Measurements from ENCODE around the gene SRM. TPM values are rescaled to one million over a fixed set of nuclear protein-coding genes. Genes with fewer than 3 reads are reported as not detected.
"Not testable (repeated sequence)": the region's sequence is repeated elsewhere in the genome, so short reads cannot be mapped to it uniquely, and the experiment has no call there.

Gene SRM
- total RNA-seq, 1 donor from 2014 or later: 15.7 TPM

DNA sequence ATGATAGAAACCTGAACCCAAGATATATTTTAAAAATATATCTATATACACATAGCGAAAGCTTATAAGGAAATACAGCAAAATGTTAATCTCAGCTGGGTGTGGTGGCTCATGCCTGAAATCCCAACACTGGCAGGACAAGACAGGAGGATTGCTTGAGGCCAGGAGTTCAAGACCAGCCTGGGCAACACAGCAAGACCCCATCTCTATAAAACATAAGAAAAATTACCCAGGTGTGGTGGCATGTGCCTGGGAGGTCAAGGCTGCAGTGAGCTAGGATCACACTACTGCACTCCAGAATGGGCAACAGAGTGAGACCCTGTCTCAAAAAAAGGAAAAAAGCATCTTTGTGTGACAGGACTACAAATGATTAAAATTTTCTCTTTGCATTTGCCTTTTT is 6.0 kb upstream of the SRM start:
- TF ChIP-seq CTCF (IDR thresholded peaks at IDR 0.05): no peak
- no peak for TF ChIP-seq EZH2 (IDR thresholded peaks at IDR 0.05)
- TF ChIP-seq EZH2phosphoT487 (IDR thresholded peaks at IDR 0.05): no peak
- peaks cover 9% of the 10 kb centered on the region for H3K36me3 ChIP-seq
- peaks cover 2% of the 10 kb centered on the region for H3K27me3 Mint-ChIP-seq (ENCODE audit: insufficient read depth, low read depth)
- H3K9ac ChIP-seq: no peak overlapping the region
- peaks cover 4% of the 10 kb centered on the region for H3K4me1 ChIP-seq
- H3K4me2 ChIP-seq: no peak overlapping the region
- H3K9me3 Mint-ChIP-seq: no peaks in the 10 kb centered on the region
- H3K36me3 Mint-ChIP-seq: peaks cover 37% of the 10 kb centered on the region
- no peaks in the 10 kb centered on the region for H3K9me3 ChIP-seq (ENCODE audit: low read depth)
- H3K79me2 ChIP-seq (ENCODE audit: low read depth): peaks cover 10% of the 10 kb centered on the region
- peaks cover 9% of the 10 kb centered on the region for H3K4me1 Mint-ChIP-seq
- no peak overlapping the region for H2AFZ ChIP-seq (replicated peaks)
- H3K4me3 Mint-ChIP-seq: no peak overlapping the region
- H4K20me1 ChIP-seq (ENCODE audit: low read depth): no peaks in the 10 kb centered on the region
- H3K27ac ChIP-seq: no peak overlapping the region
- no peak overlapping the region for H3K27ac Mint-ChIP-seq
- no peak overlapping the region for H3K4me3 ChIP-seq
- no peaks in the 10 kb centered on the region for H3K27me3 ChIP-seq
- no peak for DNase-seq (ENCODE audit: low spot score)
- H3F3A ChIP-seq (ENCODE audit: low read depth): peaks cover 29% of the 10 kb centered on the region

- Histone ChIP-seq H3K4me3 (no peak overlapping the region), H3K27ac (no peak overlapping the region), H3K4me2 (no peak overlapping the region), H3K27me3 (no peaks in the 10 kb centered on the region), H3K79me2 (ENCODE audit: low read depth) (peaks cover 17% of the 10 kb centered on the region), H2AFZ (replicated peaks) (no peak overlapping the region), H3F3A (ENCODE audit: low read depth) (peaks cover 36% of the 10 kb centered on the region), H3K9ac (no peak overlapping the region), H4K20me1 (ENCODE audit: low read depth) (no peaks in the 10 kb centered on the region), H3K4me1 (peaks cover 7% of the 10 kb centered on the region), H3K36me3 (peaks cover 9% of the 10 kb centered on the region), H3K9me3 (ENCODE audit: low read depth) (no peaks in the 10 kb centered on the region)
- peaks cover 35% of the 10 kb centered on the region for H3K36me3 Mint-ChIP-seq
- DNase-seq (ENCODE audit: low spot score): no peak
- no peaks in the 10 kb centered on the region for H3K9me3 Mint-ChIP-seq
- no peak overlapping the region for H3K27ac Mint-ChIP-seq
- no peak for TF ChIP-seq CTCF (IDR thresholded peaks at IDR 0.05)
- TF ChIP-seq EZH2phosphoT487 (IDR thresholded peaks at IDR 0.05): no peak
- TF ChIP-seq EZH2 (IDR thresholded peaks at IDR 0.05): no peak
- H3K27me3 Mint-ChIP-seq (ENCODE audit: insufficient read depth, low read depth): peaks cover 3% of the 10 kb centered on the region
- H3K4me3 Mint-ChIP-seq: no peak overlapping the region
- peaks cover 15% of the 10 kb centered on the region for H3K4me1 Mint-ChIP-seq
Measured at GRCh38 chr1:11064942-11065341, 5.1 kb upstream of the SRM start.

- H3K27ac Mint-ChIP-seq; H3K9me3 Mint-ChIP-seq; H3K4me1 ChIP-seq; H3K9me3 ChIP-seq (ENCODE audit: low read depth); H3K36me3 ChIP-seq; H3K4me3 Mint-ChIP-seq; H3K27me3 ChIP-seq; H2AFZ ChIP-seq (replicated peaks); H3K4me2 ChIP-seq; H3K27ac ChIP-seq; H4K20me1 ChIP-seq (ENCODE audit: low read depth); H3K4me3 ChIP-seq; H3K9ac ChIP-seq; H3K27me3 Mint-ChIP-seq (ENCODE audit: insufficient read depth, low read depth): not testable (repeated sequence)
- TF ChIP-seq CTCF (IDR thresholded peaks at IDR 0.05): peak; percentile 20
- peaks cover 36% of the 10 kb centered on the region for H3F3A ChIP-seq (ENCODE audit: low read depth)
- H3K4me1 Mint-ChIP-seq: peaks cover 17% of the 10 kb centered on the region
- peaks cover 28% of the 10 kb centered on the region for H3K36me3 Mint-ChIP-seq
- H3K79me2 ChIP-seq (ENCODE audit: low read depth): peaks cover 23% of the 10 kb centered on the region
- DNase-seq (ENCODE audit: low spot score): peak; percentile 39
Measured at GRCh38 chr1:11063937-11064537, 4.2 kb upstream of the SRM start.

Measured in neural progenitor cell (in vitro differentiated cells).